Trophoblast cell (in vitro differentiated cells and primary cell): ENCODE results near the gene FAM83B.
A peak's percentile ranks its signal among the peaks of the same experiment; 100 is the strongest.
"Not testable (repeated sequence)": the region's sequence is repeated elsewhere in the genome, so short reads cannot be mapped to it uniquely, and the experiment has no call there.

Experiments
- DNase-seq, 2 donors: peaks; one replicate each; pipeline ENCODE4 v3.0.0-alpha.2; 2016
- H2AFZ ChIP-seq: 2 replicates; pipeline ENCODE4 v1.6.1; 2013; ENCODE audit warnings: low read length, moderate library complexity, mild to moderate bottlenecking; ENCODE audit not compliant: insufficient read depth, poor library complexity
- H2AK5ac ChIP-seq: 2 replicates; pipeline ENCODE4 v1.6.1; 2013; ENCODE audit warnings: mild to moderate bottlenecking, low read length
- H2BK120ac ChIP-seq: 2 replicates; pipeline ENCODE4 v1.6.1; 2013; ENCODE audit warnings: low read length, mild to moderate bottlenecking, moderate library complexity; ENCODE audit not compliant: insufficient read depth, poor library complexity
- H2BK12ac ChIP-seq: 2 replicates; pipeline ENCODE4 v1.6.1; 2013; ENCODE audit warnings: mild to moderate bottlenecking, low read length, moderate library complexity
- H2BK5ac ChIP-seq: 2 replicates; pipeline ENCODE4 v1.6.1; 2013; ENCODE audit warnings: low read length, low read depth, moderate library complexity, mild to moderate bottlenecking; ENCODE audit not compliant: poor library complexity
- H3K14ac ChIP-seq: 2 replicates; pipeline ENCODE4 v1.6.1; 2013; ENCODE audit warnings: mild to moderate bottlenecking, low read length
- H3K18ac ChIP-seq: 2 replicates; pipeline ENCODE4 v1.6.1; 2013; ENCODE audit warnings: mild to moderate bottlenecking, low read length
- H3K23ac ChIP-seq: 2 replicates; pipeline ENCODE4 v1.6.1; 2013; ENCODE audit warnings: low read length
- H3K27ac ChIP-seq: 2 replicates; pipeline ENCODE4 v1.5.1; 2013; ENCODE audit warnings: low read depth, mild to moderate bottlenecking, inconsistent platforms, low read length, moderate library complexity
- H3K27me3 ChIP-seq: 2 replicates; pipeline ENCODE4 v1.6.1; 2013; ENCODE audit warnings: inconsistent platforms, mild to moderate bottlenecking, low read length, moderate library complexity; ENCODE audit not compliant: insufficient read depth
- H3K36me3 ChIP-seq, 2 experiments: 1 replicate in 1 of 2; 2 replicates in 1 of 2; pipeline ENCODE4 v1.6.1; 2013; ENCODE audit warnings: low read length in 2 of 2, mild to moderate bottlenecking in 2 of 2, moderate library complexity in 1 of 2; ENCODE audit not compliant: insufficient read depth in 2 of 2, control insufficient read depth in 1 of 2
- H3K4ac ChIP-seq: 2 replicates; pipeline ENCODE4 v1.6.1; 2013; ENCODE audit warnings: low read depth, mild to moderate bottlenecking, low read length, moderate library complexity
- H3K4me1 ChIP-seq, 2 experiments: 1 replicate in 1 of 2; 2 replicates in 1 of 2; pipeline ENCODE4 v1.6.1; 2013; ENCODE audit warnings: low read length in 2 of 2, mild to moderate bottlenecking in 2 of 2, moderate library complexity in 1 of 2; ENCODE audit not compliant: insufficient read depth in 2 of 2, control insufficient read depth in 1 of 2
- H3K4me2 ChIP-seq: 2 replicates; pipeline ENCODE4 v1.6.1; 2013; ENCODE audit warnings: inconsistent platforms, mild to moderate bottlenecking, low read length, moderate library complexity
- H3K4me3 ChIP-seq: 2 replicates; pipeline ENCODE4 v1.5.1; 2013; ENCODE audit warnings: mild to moderate bottlenecking, low read depth, low read length, inconsistent platforms
- H3K79me1 ChIP-seq: one replicate; pipeline ENCODE4 v1.6.1; 2013; ENCODE audit warnings: low read length
- H3K79me2 ChIP-seq: 2 replicates; pipeline ENCODE4 v1.6.1; 2013; ENCODE audit warnings: low read length, mild to moderate bottlenecking; ENCODE audit not compliant: control insufficient read depth, insufficient read depth, poor library complexity
- H3K9ac ChIP-seq: 2 replicates; pipeline ENCODE4 v1.6.1; 2013; ENCODE audit warnings: mild to moderate bottlenecking, low read length
- H3K9me3 ChIP-seq: 2 replicates; pipeline ENCODE4 v1.6.1; 2013; ENCODE audit warnings: low read depth, mild to moderate bottlenecking, control low read depth, inconsistent platforms, low read length; ENCODE audit not compliant: insufficient read depth
- H4K12ac ChIP-seq: 2 replicates; pipeline ENCODE4 v1.6.1; 2013; ENCODE audit warnings: low read depth, mild to moderate bottlenecking, low read length, moderate library complexity
- H4K8ac ChIP-seq: 2 replicates; pipeline ENCODE4 v1.6.1; 2013; ENCODE audit warnings: low read depth, mild to moderate bottlenecking, low read length, moderate library complexity
- H4K91ac ChIP-seq: one replicate; pipeline ENCODE4 v1.6.1; 2013; ENCODE audit warnings: low read depth, mild to moderate bottlenecking, low read length, moderate library complexity
- WGBS: extraction: QIAGEN DNeasy Blood & Tissue Kit; methylation state at CpG from one replicate; pipeline ENCODE4 v1.1.7; 2013; ENCODE audit warnings: missing lambda C conversion rate; ENCODE audit not compliant: insufficient read length, insufficient coverage; ENCODE audit errors: extremely low coverage; 5-methylcytosine and 5-hydroxymethylcytosine counted together

FAM83B gene

GRCh38 chr6:54959820-54960219, 113.2 kb downstream of the FAM83B start:
- Histone ChIP-seq H3K79me2 (no peaks in the 10 kb centered on the region), H3K14ac (no peak overlapping the region), H4K8ac (no peak overlapping the region), H3K23ac (no peak overlapping the region), H4K91ac (no peak overlapping the region), H2AK5ac (no peak overlapping the region), H3K4me3 (no peak overlapping the region), H3K36me3 (no peaks in the 10 kb centered on the region), H3K27ac (no peak overlapping the region), H3K9me3 (no peaks in the 10 kb centered on the region), H2BK5ac (no peak overlapping the region), H3K27me3 (no peaks in the 10 kb centered on the region), H2AFZ (no peak overlapping the region), H3K4me2 (no peak overlapping the region), H3K18ac (no peak overlapping the region), H3K4ac (no peak overlapping the region), H4K12ac (no peak overlapping the region), H2BK120ac (no peak overlapping the region), H3K79me1 (no peaks in the 10 kb centered on the region), H3K4me1 (no peaks in the 10 kb centered on the region), H2BK12ac (no peak overlapping the region), H3K9ac (no peak overlapping the region)
- DNase-seq, result no peak
- no CpG with 5 or more reads among the region's 4 CpGs for WGBS

- H3K4me3 ChIP-seq, H3K79me2 ChIP-seq, H3K14ac ChIP-seq, H3K9ac ChIP-seq, H3K27ac ChIP-seq, H3K9me3 ChIP-seq, H3K18ac ChIP-seq, DNase-seq, H3K4ac ChIP-seq, H4K91ac ChIP-seq, H3K79me1 ChIP-seq, H2BK12ac ChIP-seq, H3K27me3 ChIP-seq, H2BK120ac ChIP-seq, H2BK5ac ChIP-seq, H3K23ac ChIP-seq, H2AFZ ChIP-seq, H3K4me1 ChIP-seq, H3K4me2 ChIP-seq, H4K12ac ChIP-seq, H3K36me3 ChIP-seq, H2AK5ac ChIP-seq, H4K8ac ChIP-seq: not testable (repeated sequence)
- no CpG with 5 or more reads among the region's 23 CpGs for WGBS
Observed at GRCh38 chr6:54961372-54961771, 114.8 kb downstream of the FAM83B start.

GRCh38 chr6:54970337-54970736, 123.8 kb downstream of the FAM83B start:
- no CpG with 5 or more reads among the region's 3 CpGs for WGBS
- no peaks in the 10 kb centered on the region for H3K36me3 ChIP-seq
- H3K4ac ChIP-seq, result no peak overlapping the region
- no peak overlapping the region for H4K91ac ChIP-seq
- no peak overlapping the region for H4K12ac ChIP-seq
- DNase-seq, result peak in 1 of 2 donors; percentile 40
- H3K9me3 ChIP-seq, result no peaks in the 10 kb centered on the region
- no peaks in the 10 kb centered on the region for H3K4me1 ChIP-seq
- no peak overlapping the region for H3K27ac ChIP-seq
- no peak overlapping the region for H2AK5ac ChIP-seq
- H3K9ac ChIP-seq, result no peak overlapping the region
- H2BK5ac ChIP-seq, result no peak overlapping the region
- H3K23ac ChIP-seq, result no peak overlapping the region
- H3K18ac ChIP-seq, result no peak overlapping the region
- no peaks in the 10 kb centered on the region for H3K27me3 ChIP-seq
- H4K8ac ChIP-seq, result no peak overlapping the region
- no peak overlapping the region for H3K4me2 ChIP-seq
- H2BK120ac ChIP-seq, result no peak overlapping the region
- H3K79me1 ChIP-seq, result no peaks in the 10 kb centered on the region
- H2BK12ac ChIP-seq, result no peak overlapping the region
- no peak overlapping the region for H3K14ac ChIP-seq
- no peaks in the 10 kb centered on the region for H3K79me2 ChIP-seq
- no peak overlapping the region for H2AFZ ChIP-seq
- H3K4me3 ChIP-seq, result no peak overlapping the region

- Histone ChIP-seq H3K4me2 (no peak overlapping the region), H4K12ac (no peak overlapping the region), H3K23ac (no peak overlapping the region), H2BK120ac (no peak overlapping the region), H3K4me3 (no peak overlapping the region), H3K79me1 (no peaks in the 10 kb centered on the region), H4K8ac (no peak overlapping the region), H4K91ac (no peak overlapping the region), H3K9ac (no peak overlapping the region), H2AK5ac (no peak overlapping the region), H3K27ac (no peak overlapping the region), H3K79me2 (no peaks in the 10 kb centered on the region), H3K9me3 (no peaks in the 10 kb centered on the region), H2AFZ (no peak overlapping the region), H2BK5ac (no peak overlapping the region), H3K36me3 (no peaks in the 10 kb centered on the region), H3K4me1 (no peaks in the 10 kb centered on the region), H3K14ac (no peak overlapping the region), H3K18ac (no peak overlapping the region), H3K4ac (no peak overlapping the region), H2BK12ac (no peak overlapping the region), H3K27me3 (no peaks in the 10 kb centered on the region)
- DNase-seq, result no peak
- WGBS, result no CpG with 5 or more reads among the region's 2 CpGs
Observed at GRCh38 chr6:54971825-54972224, 125.3 kb downstream of the FAM83B start.
